ENCODE data around the gene PEX6. TPM values are rescaled to one million over a fixed set of nuclear protein-coding genes. Genes with fewer than 3 reads are reported as not detected.
A peak's percentile ranks its signal among the peaks of the same experiment; 100 is the strongest.

The PEX6 gene
- total RNA-seq, 6 donors from 2014 or later, result 6.5 to 36.7 (median 21.0) TPM

- Histone ChIP-seq H3K4me1 (peaks cover 26 to 39% (median 37%) of the 10 kb centered on the region in 4 donors), H3K4me3 (no peak overlapping the region), H3K27ac (no peak overlapping the region), H3K36me3 (peaks cover 3 to 19% (median 12%) of the 10 kb centered on the region in 4 donors), H3K27me3 (no peaks in the 10 kb centered on the region), H3K9me3 (no peaks in the 10 kb centered on the region)
- WGBS, 2 donors, result 91 to 94% methylated on average over 5 of the region's 5 CpGs
- no peak for ATAC-seq (ENCODE audit: low FRiP score in 2 of 2)
- no peak for TF ChIP-seq EP300 (IDR thresholded peaks at IDR 0.05)
- no peak for TF ChIP-seq POLR2A (IDR thresholded peaks at IDR 0.05)
- TF ChIP-seq POLR2AphosphoS5 (IDR thresholded peaks at IDR 0.05), result no peak
- TF ChIP-seq, protein P1, sequence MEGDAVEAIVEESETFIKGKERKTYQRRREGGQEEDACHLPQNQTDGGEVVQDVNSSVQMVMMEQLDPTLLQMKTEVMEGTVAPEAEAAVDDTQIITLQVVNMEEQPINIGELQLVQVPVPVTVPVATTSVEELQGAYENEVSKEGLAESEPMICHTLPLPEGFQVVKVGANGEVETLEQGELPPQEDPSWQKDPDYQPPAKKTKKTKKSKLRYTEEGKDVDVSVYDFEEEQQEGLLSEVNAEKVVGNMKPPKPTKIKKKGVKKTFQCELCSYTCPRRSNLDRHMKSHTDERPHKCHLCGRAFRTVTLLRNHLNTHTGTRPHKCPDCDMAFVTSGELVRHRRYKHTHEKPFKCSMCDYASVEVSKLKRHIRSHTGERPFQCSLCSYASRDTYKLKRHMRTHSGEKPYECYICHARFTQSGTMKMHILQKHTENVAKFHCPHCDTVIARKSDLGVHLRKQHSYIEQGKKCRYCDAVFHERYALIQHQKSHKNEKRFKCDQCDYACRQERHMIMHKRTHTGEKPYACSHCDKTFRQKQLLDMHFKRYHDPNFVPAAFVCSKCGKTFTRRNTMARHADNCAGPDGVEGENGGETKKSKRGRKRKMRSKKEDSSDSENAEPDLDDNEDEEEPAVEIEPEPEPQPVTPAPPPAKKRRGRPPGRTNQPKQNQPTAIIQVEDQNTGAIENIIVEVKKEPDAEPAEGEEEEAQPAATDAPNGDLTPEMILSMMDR (IDR thresholded peaks at IDR 0.05), result no peak
- no peak for DNase-seq
These were observed 10.9 kb upstream of the PEX6 start for GRCh38 chr6:42989923-42990322.

GRCh38 chr6:42988486-42989020, 9.6 kb upstream of the PEX6 start:
- H3K9me3 ChIP-seq, result no peaks in the 10 kb centered on the region
- H3K36me3 ChIP-seq, result peaks cover 3 to 19% (median 12%) of the 10 kb centered on the region in 4 donors
- no peaks in the 10 kb centered on the region for H3K27me3 ChIP-seq
- DNase-seq (no peak), ATAC-seq (ENCODE audit: low FRiP score in 2 of 2) (no peak)
- peaks cover 29 to 45% (median 41%) of the 10 kb centered on the region in 4 donors for H3K4me1 ChIP-seq
- no peak overlapping the region for H3K27ac ChIP-seq
- TF ChIP-seq POLR2AphosphoS5 (IDR thresholded peaks at IDR 0.05) (no peak), EP300 (IDR thresholded peaks at IDR 0.05) (no peak), POLR2A (IDR thresholded peaks at IDR 0.05) (no peak)
- TF ChIP-seq, protein P1 (IDR thresholded peaks at IDR 0.05), result no peak
- WGBS, 2 donors, result 69 to 75% methylated on average over 1 of the region's 1 CpG
- H3K4me3 ChIP-seq, result no peak overlapping the region

DNA sequence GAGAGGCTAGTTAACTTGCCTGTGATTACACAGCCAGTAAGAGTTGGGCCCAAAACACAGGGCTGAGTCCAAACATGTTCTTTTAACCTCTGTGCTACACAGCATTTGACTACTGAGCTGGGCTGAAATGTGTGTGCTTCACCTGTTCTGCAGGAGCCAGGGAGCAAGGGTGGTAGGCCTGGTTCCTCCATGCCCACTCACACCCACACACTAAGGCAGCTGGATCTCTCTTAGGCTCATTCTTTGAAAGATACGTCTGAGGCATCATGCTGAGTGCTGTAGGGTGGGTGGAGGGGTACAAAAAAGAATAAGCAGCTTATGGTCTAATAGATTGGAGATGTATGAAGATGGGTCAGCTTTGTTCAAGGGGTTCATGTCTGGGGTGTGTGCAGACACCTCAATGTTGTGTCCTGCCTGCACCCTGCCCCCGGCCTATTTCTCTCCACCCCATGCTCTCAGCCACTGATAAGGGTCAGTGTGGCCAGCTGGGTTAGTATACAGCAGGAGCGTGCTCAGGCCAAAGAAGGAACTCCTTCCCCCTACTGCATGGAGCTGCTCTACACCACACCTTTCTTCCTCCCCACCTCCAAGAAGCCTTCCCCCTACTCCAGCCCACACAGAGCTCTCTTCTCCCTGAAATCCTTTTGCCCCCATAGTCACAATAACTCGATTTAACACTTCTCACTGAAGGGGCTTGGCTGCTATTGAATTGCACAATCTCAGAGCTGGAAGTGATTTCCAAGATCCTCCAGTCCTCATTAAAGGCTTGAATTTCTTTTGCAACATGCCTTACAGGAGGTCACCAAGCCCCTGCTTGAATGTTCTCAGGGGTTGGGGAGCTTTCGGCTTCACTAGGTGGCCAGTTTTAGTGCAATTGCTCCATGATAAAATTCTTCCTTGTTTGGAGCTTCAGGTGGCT, 8.8 kb upstream of the PEX6 start:
- no peak for ATAC-seq (ENCODE audit: low FRiP score in 2 of 2)
- Histone ChIP-seq H3K27me3 (no peaks in the 10 kb centered on the region), H3K4me1 (peaks cover 32 to 49% (median 44%) of the 10 kb centered on the region in 4 donors), H3K27ac (no peak overlapping the region), H3K4me3 (no peak overlapping the region), H3K36me3 (peaks cover 3 to 16% (median 11%) of the 10 kb centered on the region in 4 donors), H3K9me3 (no peaks in the 10 kb centered on the region)
- 62 to 69% methylated on average over 5 of the region's 5 CpGs for WGBS, 2 donors
- TF ChIP-seq POLR2AphosphoS5 (IDR thresholded peaks at IDR 0.05) (no peak), EP300 (IDR thresholded peaks at IDR 0.05) (no peak), POLR2A (IDR thresholded peaks at IDR 0.05) (no peak)
- TF ChIP-seq, protein P1 (IDR thresholded peaks at IDR 0.05), result no peak
- no peak for DNase-seq

GRCh38 chr6:42984924-42985475, 6.0 kb upstream of the PEX6 start:
- 10 to 15% methylated on average over 12 to 13 of the region's 13 CpGs for WGBS, 2 donors
- TF ChIP-seq POLR2A (IDR thresholded peaks at IDR 0.05) (no peak), EP300 (IDR thresholded peaks at IDR 0.05) (no peak), POLR2AphosphoS5 (IDR thresholded peaks at IDR 0.05) (no peak)
- TF ChIP-seq, protein P1 (IDR thresholded peaks at IDR 0.05), result no peak

More at GRCh38 chr6:42984924-42985475, 6.0 kb upstream of the PEX6 start:
- H3K4me1 ChIP-seq, result peaks cover 32 to 53% (median 46%) of the 10 kb centered on the region in 4 donors
- H3K9me3 ChIP-seq, result no peaks in the 10 kb centered on the region
- peak in 1 of 2 donors; percentile 21 for ATAC-seq (ENCODE audit: low FRiP score in 2 of 2)
- no peak for DNase-seq
- H3K4me3 ChIP-seq, result peak overlapping the region; percentile 74 to 97 (median 80)
- peaks cover 3 to 9% (median 5%) of the 10 kb centered on the region in 4 donors for H3K36me3 ChIP-seq
- H3K27me3 ChIP-seq, result no peaks in the 10 kb centered on the region
- peak overlapping the region; percentile 74 to 92 (median 89) for H3K27ac ChIP-seq

Data from upper lobe of left lung (tissue), 6 donors.